GM06990 (cell line): Measurements from ENCODE around the gene PRB3.

ENCODE experiments used
- DNase-seq: peaks from one replicate; pipeline ENCODE4 v3.0.0-alpha.2; 2011; ENCODE audit not compliant: insufficient read length; ENCODE audit errors: extremely low read depth
- H3K27me3 ChIP-seq: replicated peaks from 2 replicates; pipeline ENCODE4 v1.6.0; 2011; ENCODE audit warnings: low read length; ENCODE audit not compliant: control insufficient read depth, insufficient read depth
- H3K36me3 ChIP-seq: 2 replicates; pipeline ENCODE4 v1.5.1; 2011; ENCODE audit warnings: low read length; ENCODE audit not compliant: control insufficient read depth, insufficient read depth
- H3K4me3 ChIP-seq: replicated peaks from 2 replicates; pipeline ENCODE4 v1.5.1; 2011; ENCODE audit warnings: low read depth, mild to moderate bottlenecking, control low read depth, low read length
- CTCF ChIP-seq: IDR thresholded peaks from 2 replicates; pipeline ENCODE4 v1.5.1; 2011; ENCODE audit warnings: low read length, control low read depth, mild to moderate bottlenecking, inconsistent platforms; ENCODE audit not compliant: insufficient read depth, poor library complexity, severe bottlenecking

Gene PRB3

GRCh38 chr12:11227373-11227772, 42.1 kb downstream of the PRB3 start:
- no peaks in the 10 kb centered on the region for H3K36me3 ChIP-seq
- H3K4me3 ChIP-seq, result no peak overlapping the region
- no peaks in the 10 kb centered on the region for H3K27me3 ChIP-seq
- DNase-seq, result no peak
- TF ChIP-seq CTCF, result no peak
